Stimulated activated CD8-positive, alpha-beta memory T cell treated with anti-CD3 and anti-CD28 coated beads, Interleukin-2, amount 100 ng/mL, for 1 hour (primary cell): ENCODE data around the gene IRS1.

Experiments used
- DNase-seq, 2 donors: peaks; one replicate each; pipeline ENCODE4 v3.0.0-alpha.2; 2020; ENCODE audit warnings: low read depth in 2 of 2

The IRS1 gene

DNA sequence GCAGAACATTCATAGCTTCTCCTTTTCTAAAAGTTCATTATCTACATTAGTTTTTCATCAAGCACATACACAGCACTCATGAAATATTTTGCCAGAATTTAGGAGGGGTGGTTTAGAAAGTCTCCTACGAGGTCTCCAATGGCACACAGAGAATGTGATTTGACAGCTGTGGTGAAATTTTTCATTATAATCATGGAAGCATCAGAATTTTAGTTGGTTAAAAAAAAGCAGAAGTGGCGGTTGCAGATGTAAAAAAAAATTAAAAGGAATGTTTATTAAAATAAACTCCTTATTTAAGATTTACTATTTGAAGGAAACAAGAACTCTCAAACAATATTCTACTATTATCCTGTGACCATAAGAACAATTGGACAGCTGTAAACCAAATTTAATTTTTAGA, 25.4 kb upstream of the IRS1 start:
- DNase-seq: no peak

DNA sequence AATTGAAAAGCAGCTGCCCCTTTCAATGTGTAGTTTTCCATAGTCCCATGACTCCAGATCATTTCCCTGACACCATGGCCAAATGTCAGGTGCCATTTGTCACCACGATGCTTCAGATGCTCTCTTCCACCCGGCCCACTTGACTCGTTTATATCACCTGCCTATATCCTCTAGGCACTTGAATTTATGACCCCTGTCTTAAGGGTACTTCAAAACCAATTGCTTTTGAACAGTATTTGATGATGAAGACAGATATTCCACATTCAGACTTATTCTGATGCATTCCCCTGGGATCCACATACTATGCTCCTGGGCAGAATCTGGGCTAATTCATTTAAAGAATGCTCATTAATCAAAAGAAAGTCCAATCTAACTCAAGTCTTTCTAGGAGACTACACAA, 19.3 kb upstream of the IRS1 start:
- no peak for DNase-seq

DNA sequence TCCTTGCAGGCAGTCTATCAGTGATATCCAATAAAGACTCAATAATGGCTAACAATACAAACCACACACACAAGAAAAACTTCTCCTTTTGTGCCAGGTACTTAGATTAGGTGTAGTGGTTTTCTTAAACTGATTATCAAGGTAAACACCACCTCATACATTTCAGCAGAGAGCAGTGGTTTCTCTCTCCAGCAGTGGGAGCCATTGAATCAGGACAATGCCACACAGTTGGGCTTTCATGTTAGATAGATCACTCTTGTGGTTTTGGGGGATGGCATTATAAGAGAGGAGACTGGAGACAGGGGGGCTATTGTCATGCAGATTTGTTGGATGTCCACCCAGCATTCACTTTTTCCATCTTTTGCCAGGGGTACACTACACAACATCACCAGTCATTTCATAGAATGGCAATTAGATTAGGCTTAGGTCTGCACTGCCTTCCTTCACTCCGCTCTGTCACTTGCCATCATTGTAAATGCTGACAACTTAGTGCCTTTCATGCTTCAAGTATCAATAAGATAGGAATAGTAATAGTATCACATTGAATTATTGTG, 13.6 kb upstream of the IRS1 start:
- DNase-seq: no peak

DNA sequence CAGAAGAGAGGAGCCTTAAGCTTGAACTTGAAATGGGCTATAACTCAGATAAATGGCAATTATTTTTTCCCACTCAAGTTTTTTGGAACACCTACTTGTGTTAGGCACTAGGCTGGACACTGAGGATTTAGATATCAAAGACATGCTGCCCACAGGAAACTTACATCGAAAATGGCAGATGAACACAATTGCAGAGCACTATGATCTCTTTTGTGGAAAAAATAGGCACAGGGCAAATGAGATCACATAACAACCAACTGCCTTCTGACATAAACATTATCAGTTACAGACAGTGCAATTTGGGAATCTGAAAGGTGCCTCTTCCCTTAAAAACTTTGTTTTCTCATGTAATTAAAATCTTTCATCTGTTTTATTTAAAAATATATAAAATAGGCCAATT, 3.8 kb upstream of the IRS1 start:
- DNase-seq: no peak

DNA sequence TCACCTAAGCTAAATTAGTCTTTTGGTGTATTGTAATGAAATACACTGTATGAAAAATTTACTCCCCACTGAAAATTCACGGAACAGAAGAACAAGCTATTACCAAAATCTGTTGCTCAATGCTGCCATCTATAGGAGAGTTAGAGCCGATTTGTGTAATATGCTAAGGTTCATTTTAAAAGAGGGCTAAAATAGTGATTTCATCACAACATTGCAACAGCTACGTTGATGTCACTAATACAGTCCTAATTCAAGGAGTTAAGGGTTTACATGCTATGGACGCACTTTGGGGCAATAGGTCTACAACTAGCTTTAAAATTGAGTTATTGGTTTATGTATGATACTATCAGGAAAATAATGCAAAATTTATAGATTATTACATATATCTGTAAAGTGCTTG, 3.0 kb upstream of the IRS1 start:
- DNase-seq: no peak

DNA sequence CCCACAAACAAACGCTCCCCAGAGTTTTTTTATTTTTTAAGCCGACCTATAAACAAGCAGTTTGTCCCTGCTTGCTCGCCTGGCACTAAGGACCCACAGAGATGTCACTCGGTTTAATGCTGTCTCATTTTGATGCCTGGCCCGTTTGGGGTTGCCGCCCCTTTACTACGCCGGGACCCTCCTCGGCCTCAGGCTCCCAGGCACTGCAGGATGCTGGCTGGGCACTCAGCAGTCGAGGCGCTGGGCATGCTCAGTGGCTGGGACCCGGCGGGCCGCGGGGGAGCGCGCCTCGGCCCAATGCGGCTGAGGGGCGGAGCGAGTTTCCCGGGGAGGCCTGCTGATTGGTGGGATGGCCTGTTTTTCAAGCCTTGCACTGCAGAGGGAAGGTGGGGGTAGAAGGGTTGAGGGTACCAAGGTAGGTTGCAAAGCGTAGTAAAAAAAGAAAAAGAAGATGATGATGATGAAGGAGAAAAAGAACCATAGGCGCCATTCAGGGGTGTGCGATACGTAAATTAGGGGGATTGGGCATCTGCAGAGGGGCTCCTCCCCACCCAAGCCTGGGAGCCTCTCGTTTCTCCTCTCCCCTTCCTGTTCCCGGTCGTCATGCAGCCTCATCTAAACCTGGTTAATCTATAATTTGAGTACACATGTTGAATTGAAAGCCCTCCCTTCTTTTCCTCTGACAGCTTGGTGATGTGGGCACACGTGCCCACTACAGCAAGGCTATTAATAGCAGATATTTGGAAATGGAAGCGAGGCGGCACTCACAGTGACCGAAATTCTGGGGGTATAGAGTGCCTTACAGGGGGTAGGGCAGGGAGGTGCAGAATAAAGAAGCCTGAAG, 1.5 kb upstream of the IRS1 start:
- DNase-seq: peak; percentile 52 to 54

DNA sequence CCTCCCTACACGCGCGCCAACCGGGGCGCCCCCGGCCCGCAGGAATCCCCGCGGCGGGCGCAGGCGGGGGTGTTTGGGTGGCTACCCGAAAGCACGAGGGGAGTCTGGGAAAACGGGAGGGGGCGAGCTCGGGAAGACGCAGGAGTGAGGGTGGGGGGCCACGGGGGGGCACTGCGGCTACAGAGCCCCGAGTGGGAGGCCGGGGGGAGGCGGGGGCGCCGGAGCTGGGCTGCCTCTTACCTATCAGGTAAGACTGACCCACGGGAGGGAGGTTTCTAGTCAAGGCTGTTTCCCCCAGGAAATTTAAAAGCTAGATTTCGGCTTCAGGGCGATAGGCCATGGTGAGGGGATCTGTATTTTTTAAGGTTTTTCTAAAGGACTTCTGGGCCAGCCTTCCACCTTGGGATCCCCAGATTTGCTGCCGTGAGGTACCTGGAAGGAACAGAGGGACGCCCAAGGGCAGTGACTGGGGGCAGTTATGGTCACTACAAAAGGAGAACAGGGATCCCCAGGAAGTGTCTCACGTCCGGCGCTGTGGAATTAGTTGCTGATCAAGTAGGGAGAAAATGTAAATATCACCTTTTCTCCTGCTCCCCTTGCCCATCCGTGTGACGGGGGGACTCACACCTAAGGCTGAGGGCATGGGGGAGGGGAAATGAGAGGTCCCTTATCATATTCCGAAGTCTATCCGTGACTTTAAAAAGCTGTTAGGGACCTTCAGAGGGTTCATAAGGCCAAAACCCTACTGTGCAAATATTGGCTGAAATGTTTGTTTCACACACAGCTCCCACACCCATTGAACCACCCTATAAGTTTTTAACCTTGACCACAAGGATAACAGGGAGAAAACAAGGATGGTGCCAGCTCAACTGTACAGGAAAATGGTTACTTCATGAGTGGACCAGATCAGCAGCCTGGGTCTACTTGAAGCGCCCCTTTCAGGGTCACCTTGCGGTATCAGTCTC, 638 bp upstream of the IRS1 start:
- no peak for DNase-seq

DNA sequence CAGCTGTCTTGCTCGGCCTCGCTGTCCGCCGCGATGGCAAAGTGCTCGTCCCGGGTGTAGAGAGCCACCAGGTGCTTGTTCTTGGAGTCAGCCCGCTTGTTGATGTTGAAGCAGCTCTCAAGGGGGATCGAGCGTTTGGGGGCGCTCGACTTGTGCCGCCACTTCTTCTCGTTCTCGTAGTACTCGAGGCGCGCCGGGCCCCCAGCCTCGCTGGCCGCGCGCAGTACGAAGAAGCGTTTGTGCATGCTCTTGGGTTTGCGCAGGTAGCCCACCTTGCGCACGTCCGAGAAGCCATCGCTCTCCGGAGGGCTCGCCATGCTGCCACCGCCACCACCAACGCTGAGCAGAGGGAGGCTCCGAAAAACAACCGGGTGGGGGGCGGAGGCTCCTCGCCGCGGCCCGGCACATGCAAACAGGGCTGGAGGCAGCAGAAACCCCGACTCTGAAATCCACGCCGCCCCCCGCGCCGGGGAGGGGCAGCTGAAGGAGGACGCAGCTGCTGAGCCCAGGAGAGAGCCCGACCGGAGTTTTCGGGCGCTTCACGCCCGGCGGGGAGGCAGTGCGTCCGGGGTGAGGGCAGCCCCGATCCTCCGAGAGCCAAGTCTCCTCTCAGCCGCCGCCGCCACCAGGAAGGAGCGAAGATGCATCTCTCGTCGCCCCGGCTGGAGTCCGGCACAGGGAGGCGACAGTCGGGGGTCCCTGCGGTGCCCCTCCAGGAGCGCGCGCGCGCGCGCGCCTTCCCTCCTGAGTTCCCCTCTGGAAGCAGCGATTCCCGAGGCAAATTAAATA, 1.0 kb downstream of the IRS1 start:
- DNase-seq: no peak

DNA sequence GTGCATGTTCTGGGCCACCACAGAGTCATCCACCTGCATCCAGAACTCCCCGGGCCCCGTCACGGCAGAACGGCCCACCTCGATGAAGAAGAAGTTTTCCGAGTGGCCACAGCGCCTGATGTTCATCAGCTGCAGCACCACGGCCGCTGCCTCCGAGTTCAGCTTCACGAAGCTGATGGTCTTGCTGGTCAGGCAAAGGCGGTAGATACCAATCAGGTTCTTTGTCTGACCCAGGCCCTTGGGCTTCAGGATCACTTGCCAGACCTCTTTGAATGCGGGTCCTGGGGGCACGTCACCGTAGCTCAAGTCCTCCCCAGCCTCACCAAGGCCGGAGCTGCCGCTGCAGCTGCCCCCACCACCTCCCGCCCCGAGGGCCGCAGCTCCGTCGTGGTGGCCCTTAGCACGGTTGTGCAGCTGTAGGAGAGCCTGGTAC, 1.6 kb downstream of the IRS1 start:
- no peak for DNase-seq

DNA sequence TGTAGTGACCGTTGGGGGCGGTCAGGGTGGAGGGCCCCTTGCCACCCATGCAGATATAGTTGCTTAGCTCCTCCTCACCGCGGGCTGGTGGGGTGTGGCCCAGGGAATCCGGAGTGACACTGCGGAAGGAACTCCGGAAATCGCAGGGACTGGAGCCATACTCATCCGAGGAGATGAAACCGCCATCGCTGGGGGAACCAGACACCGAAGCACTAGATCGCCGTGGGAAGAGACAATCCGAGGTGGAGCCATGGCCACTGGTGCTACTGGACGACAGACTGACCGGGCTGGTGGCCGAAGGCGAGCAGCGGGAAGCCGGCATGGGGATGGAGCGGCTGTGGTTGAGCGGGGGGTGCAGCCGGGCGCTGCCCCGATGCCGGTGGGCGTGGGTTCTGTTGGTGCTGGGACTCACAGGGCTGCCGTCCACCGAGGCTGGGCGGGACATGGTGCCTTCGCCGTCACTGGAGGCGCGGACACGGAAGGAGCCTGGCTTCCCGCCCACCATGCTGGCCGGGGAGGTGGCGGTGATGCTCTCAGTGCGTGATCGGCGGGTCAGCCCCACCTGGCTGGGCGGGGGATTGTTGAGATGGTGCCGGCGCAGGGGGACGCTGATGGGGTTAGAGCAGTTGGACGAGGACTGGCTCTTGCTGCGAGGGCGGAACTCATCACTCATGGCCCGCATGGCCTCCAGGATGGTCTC, 2.2 kb downstream of the IRS1 start:
- no peak for DNase-seq

DNA sequence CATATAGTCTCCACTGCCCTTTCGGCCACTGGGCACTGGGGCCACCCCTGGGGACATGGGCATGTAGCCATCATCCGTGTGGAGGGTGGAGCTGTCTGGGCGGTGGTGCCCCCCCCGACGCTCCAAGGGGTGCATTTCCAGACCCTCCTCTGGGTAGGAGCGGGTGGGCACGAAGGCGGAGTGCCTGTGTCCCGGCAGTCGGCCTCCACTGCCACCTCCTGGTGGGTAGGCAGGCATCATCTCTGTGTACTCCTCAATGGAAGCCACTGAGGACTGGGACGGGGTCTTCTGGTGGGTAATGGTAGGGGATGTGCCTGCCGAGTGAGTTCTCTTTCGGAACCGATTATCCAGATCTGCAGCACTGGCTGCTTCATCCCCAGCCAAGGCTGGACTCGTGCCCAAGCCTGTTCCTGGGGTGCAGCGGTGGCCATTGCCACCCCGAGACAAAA, 2.8 kb downstream of the IRS1 start:
- DNase-seq: no peak

DNA sequence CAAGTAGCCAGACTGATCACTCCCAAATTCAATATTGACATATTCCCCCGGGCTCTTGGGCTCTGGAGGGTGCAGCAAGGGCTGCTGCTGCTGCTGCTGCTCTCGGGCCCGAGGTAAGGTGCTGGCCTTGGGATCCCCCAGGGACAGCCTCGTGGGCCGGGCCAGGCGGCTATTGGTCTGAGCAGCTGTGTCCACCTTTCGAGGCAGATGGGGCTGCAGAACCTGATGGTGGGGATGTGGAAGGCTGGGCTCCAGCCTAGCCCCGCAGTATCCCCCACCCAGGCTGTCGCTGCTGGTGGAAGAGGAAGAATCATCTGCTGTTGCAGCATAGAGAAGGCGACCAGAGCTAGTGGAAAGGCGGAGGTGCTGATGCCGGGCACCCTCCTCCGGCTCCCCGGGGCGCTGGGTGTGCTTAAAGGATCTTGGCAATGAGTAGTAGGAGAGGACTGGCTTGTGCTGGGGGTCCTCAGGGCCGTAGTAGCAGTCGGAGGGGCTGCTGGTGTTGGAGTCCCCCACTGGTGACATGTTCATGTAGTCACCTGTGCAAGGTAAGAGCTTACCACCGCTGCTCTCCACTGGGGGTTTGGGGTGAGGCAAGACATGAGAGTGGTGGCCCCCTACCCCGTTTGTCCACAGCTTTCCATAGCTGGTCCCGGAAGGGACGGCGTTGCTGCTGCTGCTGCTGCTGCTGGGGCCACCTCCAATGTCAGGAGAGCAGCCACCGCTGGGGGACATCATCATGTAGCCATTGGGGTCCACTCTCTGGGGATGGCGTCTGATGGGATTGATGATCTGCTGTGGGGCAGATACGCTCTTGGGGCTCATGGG, 3.4 kb downstream of the IRS1 start:
- no peak for DNase-seq

DNA sequence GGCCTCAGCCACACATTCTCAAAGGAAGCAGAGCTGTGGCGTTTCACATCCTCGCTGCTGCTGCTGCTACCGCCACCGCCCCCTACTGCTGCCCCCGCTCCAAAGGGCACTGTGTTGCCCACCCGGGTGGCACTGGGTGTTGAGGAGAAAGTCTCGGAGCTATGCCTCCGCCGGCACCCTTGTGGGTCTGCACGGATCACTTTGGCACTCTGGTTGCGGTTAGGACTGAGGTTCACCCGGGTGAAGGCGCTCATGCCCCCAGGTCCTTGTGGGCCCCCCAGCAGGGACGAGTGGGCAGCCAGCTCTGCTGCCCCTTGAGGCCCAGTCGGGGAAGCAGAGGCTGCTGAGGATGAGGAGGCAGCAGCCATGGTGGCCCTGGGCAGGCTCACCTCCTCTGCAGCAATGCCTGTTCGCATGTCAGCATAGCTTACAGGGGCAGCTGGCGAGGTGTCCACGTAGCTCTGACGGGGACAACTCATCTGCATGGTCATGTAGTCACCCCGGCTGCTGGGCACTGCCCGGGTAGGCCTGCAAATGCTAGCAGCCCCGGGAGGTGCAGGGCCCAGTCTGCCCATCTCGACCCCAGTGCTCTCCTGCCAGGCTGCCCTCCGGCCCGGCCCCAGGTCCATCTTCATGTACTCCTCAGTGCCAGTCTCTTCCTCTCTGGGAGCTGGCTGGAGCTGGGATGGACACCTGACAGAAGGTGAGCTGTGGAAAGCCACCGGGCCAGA, 4.2 kb downstream of the IRS1 start:
- DNase-seq: no peak

DNA sequence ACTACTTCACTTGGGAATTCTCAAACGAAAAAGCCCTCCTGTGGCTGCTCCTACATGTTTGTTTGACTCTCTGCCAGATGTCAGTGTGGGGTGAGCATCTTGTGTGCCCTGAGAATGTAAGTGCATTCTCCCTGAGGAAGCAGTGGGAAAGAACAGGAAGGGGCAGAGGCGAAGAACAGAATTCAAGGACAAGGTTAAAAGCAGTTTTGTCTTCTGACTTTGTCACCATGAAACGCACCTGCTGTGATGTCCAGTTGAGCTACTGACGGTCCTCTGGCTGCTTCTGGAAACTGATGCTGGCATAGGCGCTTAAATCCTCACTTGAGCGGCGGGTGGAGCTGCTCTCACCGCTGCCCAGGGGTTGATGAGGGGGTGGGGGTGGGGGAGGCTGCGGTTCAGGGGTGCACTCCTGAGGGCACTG, 4.9 kb downstream of the IRS1 start:
- no peak for DNase-seq

DNA sequence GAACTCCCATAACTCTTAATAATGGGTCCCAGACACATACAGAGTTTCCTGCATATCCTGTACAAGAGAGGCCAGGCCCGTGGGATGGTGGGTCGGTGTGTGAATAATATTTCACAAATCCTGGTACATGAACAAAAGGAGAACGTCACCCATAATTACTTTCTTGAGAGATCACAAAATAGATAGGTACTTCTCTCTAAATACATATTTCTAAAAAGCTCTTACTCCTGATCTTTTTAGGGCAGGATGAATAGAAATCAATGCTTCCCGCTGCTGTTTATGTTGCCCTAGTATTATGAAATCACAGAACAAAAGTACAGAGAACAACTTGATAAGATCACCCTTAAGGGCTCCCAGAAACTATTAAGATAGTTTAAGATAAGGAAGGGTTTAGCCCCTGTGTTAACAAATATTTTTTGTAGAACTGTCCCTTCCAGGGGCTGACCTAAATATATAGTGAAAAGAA, 5.4 kb downstream of the IRS1 start:
- DNase-seq: no peak

DNA sequence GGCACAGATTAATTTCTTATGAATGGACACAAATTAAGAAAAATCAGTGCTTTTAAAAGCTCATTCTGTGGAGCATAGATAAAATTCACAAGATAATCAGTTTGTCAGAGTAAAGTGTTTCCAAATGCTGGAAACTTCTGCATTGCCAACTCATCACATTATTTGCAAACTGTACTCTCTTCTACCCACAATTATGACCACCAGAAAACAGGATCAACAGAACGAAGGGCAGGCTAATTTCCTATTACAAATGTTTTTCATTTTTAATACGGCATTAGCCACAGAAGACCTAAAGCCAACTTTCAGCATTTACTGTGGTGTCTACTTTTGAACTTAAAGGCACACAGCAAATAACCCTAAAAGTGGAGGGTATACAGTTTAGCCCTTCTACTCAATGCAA, 6.0 kb downstream of the IRS1 start:
- DNase-seq: no peak

DNA sequence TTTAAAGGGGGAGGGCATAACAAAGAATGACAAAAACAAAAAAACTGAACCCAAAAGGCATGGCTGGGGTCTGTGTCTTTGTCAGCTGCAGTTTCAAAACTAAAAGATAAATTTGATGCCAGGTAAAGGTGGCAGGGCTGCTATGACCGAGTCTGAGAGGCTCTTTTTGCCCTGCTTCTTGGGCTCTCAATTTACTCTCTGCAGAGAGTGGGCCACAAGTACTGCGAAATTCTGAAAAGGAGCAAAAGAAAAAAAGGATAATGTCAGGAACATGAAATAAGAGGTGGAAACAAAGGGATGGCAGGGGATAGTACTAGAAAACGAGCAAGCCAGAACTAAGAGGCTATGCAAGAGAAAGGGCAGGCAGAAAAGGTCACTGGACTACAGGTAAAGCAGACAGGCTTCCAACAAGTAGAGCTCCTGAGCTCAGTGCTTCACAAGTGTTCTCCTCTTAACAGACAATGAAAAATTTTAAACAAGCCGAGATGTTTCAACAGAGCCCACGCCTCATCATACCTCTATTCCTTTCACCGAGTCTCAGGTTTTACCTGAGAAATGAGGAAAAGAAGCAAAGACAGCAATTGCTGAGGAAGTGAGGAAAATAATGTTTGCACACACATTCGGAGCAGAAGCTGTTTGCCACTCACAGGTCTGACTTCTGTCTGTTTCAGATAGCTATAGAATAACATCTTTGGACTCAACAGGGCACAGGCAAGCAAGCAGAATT, 7.3 kb downstream of the IRS1 start:
- DNase-seq: no peak

DNA sequence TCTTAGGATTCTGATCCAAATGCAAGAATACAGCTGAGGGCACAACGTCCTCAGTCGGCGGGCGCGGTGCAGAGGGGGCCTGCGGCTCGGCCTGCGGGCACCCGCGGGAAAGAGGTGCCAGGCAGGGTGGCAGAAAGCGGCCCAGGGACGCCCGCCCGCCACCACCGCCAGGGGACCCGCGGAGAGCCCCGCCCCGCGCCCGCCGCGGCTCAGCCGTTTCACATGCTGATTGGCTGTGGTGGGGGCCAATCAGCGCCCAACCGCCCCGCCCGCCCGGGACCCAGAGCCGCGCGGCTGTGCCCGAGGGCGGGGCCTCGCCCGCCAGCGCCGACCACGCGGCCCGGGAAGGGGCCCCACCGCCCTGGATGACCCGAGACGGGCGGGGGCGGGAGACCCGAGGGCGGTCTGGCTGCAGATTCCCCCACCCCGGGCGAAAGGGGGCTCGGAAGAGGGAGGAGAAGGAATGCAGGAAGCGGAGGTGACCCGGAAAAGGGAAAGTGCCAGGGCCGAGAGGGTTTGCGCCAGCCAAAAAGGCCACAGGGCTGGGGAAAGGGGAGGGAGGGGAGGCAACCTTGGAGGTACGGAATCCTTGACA, 8.0 kb downstream of the IRS1 start:
- DNase-seq: peak; percentile 81 to 85
